Muscle of leg (tissue), 11 donors: ENCODE results near the gene ASS1. TPM values are rescaled to one million over a fixed set of nuclear protein-coding genes. Genes with fewer than 3 reads are reported as not detected.

Source experiments
- DNase-seq: peaks from one replicate; pipeline ENCODE4 v3.0.0; 2013
- H3K27ac ChIP-seq: one replicate; pipeline ENCODE4 v1.5.1; 2013; ENCODE audit warnings: mild to moderate bottlenecking, low read length, control low read depth
- H3K27me3 ChIP-seq: one replicate; pipeline ENCODE4 v1.6.1; 2013; ENCODE audit warnings: low read length; ENCODE audit not compliant: control insufficient read depth, insufficient read depth
- H3K36me3 ChIP-seq: one replicate; pipeline ENCODE4 v1.6.1; 2013; ENCODE audit warnings: low read length; ENCODE audit not compliant: control insufficient read depth, insufficient read depth
- H3K4me1 ChIP-seq: one replicate; pipeline ENCODE4 v1.6.1; 2013; ENCODE audit warnings: low read length; ENCODE audit not compliant: control insufficient read depth, insufficient read depth
- H3K4me3 ChIP-seq: one replicate; pipeline ENCODE4 v1.5.1; 2013; ENCODE audit warnings: low read length, control low read depth
- H3K9me3 ChIP-seq: replicated peaks from 2 replicates; pipeline ENCODE4 v1.6.1; 2013; ENCODE audit warnings: low read depth, low read length; ENCODE audit not compliant: control insufficient read depth
- WGBS: methylation state at CpG from one replicate; pipeline ENCODE4 v1.1.5; 2013; ENCODE audit warnings: missing lambda C conversion rate; ENCODE audit not compliant: insufficient coverage; 5-methylcytosine and 5-hydroxymethylcytosine counted together
- polyA plus RNA-seq, 8 donors: library from polyadenylated mRNA; unstranded; fragments of 120-200 nt; gene quantifications; one replicate each; pipeline versions ENCODE4 v1.2.1 to v1.2.3, GENCODE V29; 2013; ENCODE audit warnings: inconsistent platforms in 1 of 8, low replicate concordance in 1 of 8; ENCODE audit not compliant: insufficient read length in 8 of 8, insufficient read depth in 1 of 8
- total RNA-seq: library from RNA; stranded (reverse); fragments of 120-200 nt; gene quantifications from one replicate; pipeline ENCODE4 v1.2.4, GENCODE V29; 2013

ASS1 gene
- total and polyA plus RNA-seq, 9 donors = 36.4 to 72.7 (median 52.9) TPM

DNA sequence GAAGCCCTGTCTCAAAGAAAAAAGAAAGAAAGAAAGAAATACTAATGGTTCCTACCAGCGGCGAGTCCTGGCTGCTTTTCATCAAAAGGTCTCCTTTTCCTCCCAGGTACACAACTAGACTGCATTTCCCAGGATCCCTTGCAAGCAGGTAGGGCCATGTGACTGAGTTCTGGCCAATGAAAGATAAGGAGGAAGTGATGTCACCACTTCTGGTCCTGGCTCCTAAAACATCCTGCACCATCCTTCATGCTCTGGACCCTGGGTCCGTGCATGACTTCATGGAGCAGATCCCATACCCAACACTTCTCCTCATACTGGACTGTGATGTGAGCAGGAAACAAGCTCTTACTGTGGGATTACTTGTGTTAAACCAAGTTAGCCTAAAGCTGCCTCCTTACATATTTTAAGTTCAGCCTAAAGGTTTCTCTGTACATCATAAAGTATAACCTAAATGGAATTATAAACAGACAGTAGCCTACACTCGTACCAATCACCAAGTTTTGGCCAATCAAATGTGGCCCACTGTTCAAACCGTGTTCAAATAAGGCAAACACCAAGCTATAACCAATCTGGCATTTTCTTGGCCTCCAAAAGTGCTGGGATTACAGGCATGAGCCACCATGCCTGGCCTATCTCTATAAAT, 104.5 kb downstream of the ASS1 start:
- H3K9me3 ChIP-seq = peaks cover 3% of the 10 kb centered on the region
- no peak overlapping the region for H3K27ac ChIP-seq
- no peak overlapping the region for H3K4me3 ChIP-seq
- no peak for DNase-seq
- WGBS = no CpG with 5 or more reads among the region's 5 CpGs
- H3K27me3 ChIP-seq = peaks cover 8% of the 10 kb centered on the region
- no peaks in the 10 kb centered on the region for H3K4me1 ChIP-seq
- no peaks in the 10 kb centered on the region for H3K36me3 ChIP-seq

Other genes starting within 250 kb of the ASS1 start
- gene HMCN2, start 179.2 kb upstream of the ASS1 start, total RNA-seq = 3.4 TPM
- 1 to 10 TPM; 2.8 to 7.7 (median 4.7) TPM for gene HMCN2, start 179.2 kb upstream of the ASS1 start, polyA plus RNA-seq
- 27.4 TPM for gene FUBP3, start 134.6 kb downstream of the ASS1 start, total RNA-seq
- gene FUBP3, start 134.6 kb downstream of the ASS1 start, polyA plus RNA-seq = 10 to 100 TPM; 37.2 to 51.2 (median 44.7) TPM
- not detected for gene PRDM12, start 219.6 kb downstream of the ASS1 start, total RNA-seq
- not detected for gene PRDM12, start 219.6 kb downstream of the ASS1 start, polyA plus RNA-seq
- 24.2 TPM for gene EXOSC2, start 248.8 kb downstream of the ASS1 start, total RNA-seq
- 10 to 100 TPM; 22.9 to 30.3 (median 26.3) TPM for gene EXOSC2, start 248.8 kb downstream of the ASS1 start, polyA plus RNA-seq